ENCODE results near the gene PRDM4. TPM values are rescaled to one million over a fixed set of nuclear protein-coding genes. Genes with fewer than 3 reads are reported as not detected.
"Not testable (repeated sequence)": the region's sequence is repeated elsewhere in the genome, so short reads cannot be mapped to it uniquely, and the experiment has no call there.

PRDM4 gene
- total RNA-seq, 2 donors from 2014 or later = 32.7 to 36.0 TPM

DNA sequence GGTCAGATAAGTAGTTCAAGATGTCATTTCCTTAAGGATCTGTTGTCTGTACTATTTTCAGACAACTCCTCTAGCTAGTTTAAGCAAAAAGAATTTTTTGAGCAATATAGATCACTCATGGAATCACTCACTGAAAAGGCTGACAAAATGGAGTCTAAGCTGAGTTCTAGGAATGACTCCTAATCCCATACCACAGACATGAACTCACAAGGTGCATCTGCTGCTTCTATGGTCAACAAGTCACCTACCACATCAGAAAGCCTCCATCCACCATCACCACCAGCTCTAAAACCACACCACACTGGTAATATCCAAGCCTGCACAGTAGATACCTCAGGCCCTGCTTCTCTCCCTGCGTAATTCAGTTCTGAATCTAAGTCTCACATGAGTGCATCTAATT, 42.3 kb downstream of the PRDM4 start:
- H3K27ac ChIP-seq = no peak overlapping the region
- H3K4me1 ChIP-seq (replicated peaks) = no peaks in the 10 kb centered on the region
- no peak for DNase-seq (ENCODE audit: low spot score)
- 100% methylated on average over 1 of the region's 1 CpG for WGBS
- H3K9me3 ChIP-seq = no peaks in the 10 kb centered on the region
- H3K4me3 ChIP-seq = no peak overlapping the region
- TF ChIP-seq CTCF (IDR thresholded peaks at IDR 0.05) = no peak
- no peak for TF ChIP-seq POLR2A (IDR thresholded peaks at IDR 0.05)
- TF ChIP-seq POLR2AphosphoS5 (IDR thresholded peaks at IDR 0.05) = no peak
- intact Hi-C loops (cut with DNase I) = no loop called here
- no peaks in the 10 kb centered on the region for H3K27me3 ChIP-seq (replicated peaks; ENCODE audit: insufficient read depth)
- H3K36me3 ChIP-seq = peaks cover 0 to 4% of the 10 kb centered on the region in 2 donors

GRCh38 chr12:107715780-107716179, 45.2 kb downstream of the PRDM4 start:
- H3K36me3 ChIP-seq = peaks cover 0 to 4% of the 10 kb centered on the region in 2 donors
- DNase-seq (ENCODE audit: low spot score) = no peak
- H3K4me3 ChIP-seq = no peak overlapping the region
- no peaks in the 10 kb centered on the region for H3K27me3 ChIP-seq (replicated peaks; ENCODE audit: insufficient read depth)
- H3K27ac ChIP-seq = no peak overlapping the region
- intact Hi-C loops (cut with DNase I) = no loop called here
- H3K4me1 ChIP-seq (replicated peaks) = no peaks in the 10 kb centered on the region
- H3K9me3 ChIP-seq = no peaks in the 10 kb centered on the region
- TF ChIP-seq POLR2AphosphoS5 (IDR thresholded peaks at IDR 0.05) (no peak), POLR2A (IDR thresholded peaks at IDR 0.05) (no peak), CTCF (IDR thresholded peaks at IDR 0.05) (no peak)

GRCh38 chr12:107705522-107705921, 55.4 kb downstream of the PRDM4 start:
- H3K9me3 ChIP-seq; H3K27me3 ChIP-seq (replicated peaks; ENCODE audit: insufficient read depth); intact Hi-C loops (cut with DNase I); DNase-seq (ENCODE audit: low spot score); H3K4me1 ChIP-seq (replicated peaks); H3K4me3 ChIP-seq; H3K27ac ChIP-seq; H3K36me3 ChIP-seq: not testable (repeated sequence)
- WGBS = 97% methylated on average over 5 of the region's 5 CpGs

DNA sequence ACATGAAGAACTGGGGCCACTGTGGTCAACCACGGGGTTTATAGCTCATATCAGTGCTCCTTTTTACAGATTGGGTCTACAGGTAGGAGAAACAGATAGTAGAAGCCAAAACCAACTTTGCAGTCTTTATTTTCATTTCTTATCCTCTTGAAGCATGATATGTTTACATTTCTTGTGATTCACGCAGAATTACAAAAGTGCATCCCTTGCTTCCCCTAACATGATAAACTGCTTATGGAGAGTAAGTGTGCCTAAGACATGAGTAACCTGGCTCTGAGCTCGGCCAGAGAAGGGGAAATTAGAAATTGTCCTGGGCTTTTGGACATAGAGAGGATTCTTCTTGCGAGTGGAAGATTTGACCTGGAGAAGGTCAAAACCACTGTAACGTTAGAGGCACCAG, 56.9 kb downstream of the PRDM4 start:
- Histone ChIP-seq H3K4me3 (no peak overlapping the region), H3K4me1 (replicated peaks) (no peaks in the 10 kb centered on the region), H3K27ac (no peak overlapping the region), H3K27me3 (replicated peaks; ENCODE audit: insufficient read depth) (no peaks in the 10 kb centered on the region), H3K36me3 (peaks cover 16% of the 10 kb centered on the region in 2 donors), H3K9me3 (no peaks in the 10 kb centered on the region)
- 72% methylated on average over 5 of the region's 5 CpGs for WGBS
- DNase-seq (ENCODE audit: low spot score) = no peak
- intact Hi-C loops (cut with DNase I) = no loop called here
- no peak for TF ChIP-seq CTCF (IDR thresholded peaks at IDR 0.05)
- TF ChIP-seq POLR2A (IDR thresholded peaks at IDR 0.05) = no peak
- TF ChIP-seq POLR2AphosphoS5 (IDR thresholded peaks at IDR 0.05) = no peak

DNA sequence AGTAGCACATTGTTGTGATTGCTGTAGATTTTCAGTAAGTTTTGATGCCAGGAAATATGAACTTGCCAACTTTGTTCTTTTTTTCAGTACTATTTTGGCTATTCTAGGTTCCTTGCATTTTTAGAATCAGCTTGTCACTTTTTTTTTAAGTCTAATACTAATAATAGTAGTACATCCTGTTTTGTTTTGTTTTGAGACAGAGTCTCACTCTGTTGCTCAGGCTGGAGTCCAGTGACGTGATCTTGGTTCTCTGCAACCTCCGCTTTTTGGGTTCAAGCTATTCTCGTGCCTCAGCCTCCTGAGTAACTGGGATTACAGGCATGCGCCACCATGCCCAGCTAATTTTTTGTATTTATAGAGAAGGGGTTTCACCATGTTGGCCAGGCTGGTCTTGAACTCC, 58.8 kb downstream of the PRDM4 start:
- 91% methylated on average over 4 of the region's 4 CpGs for WGBS
- intact Hi-C loops (cut with DNase I) = no loop called here
- H3K4me3 ChIP-seq = no peak overlapping the region
- peaks cover 20 to 27% of the 10 kb centered on the region in 2 donors for H3K36me3 ChIP-seq
- H3K27ac ChIP-seq = no peak overlapping the region
- no peak for DNase-seq (ENCODE audit: low spot score)
- no peaks in the 10 kb centered on the region for H3K27me3 ChIP-seq (replicated peaks; ENCODE audit: insufficient read depth)
- no peaks in the 10 kb centered on the region for H3K4me1 ChIP-seq (replicated peaks)
- TF ChIP-seq POLR2A (IDR thresholded peaks at IDR 0.05) (no peak), POLR2AphosphoS5 (IDR thresholded peaks at IDR 0.05) (no peak), CTCF (IDR thresholded peaks at IDR 0.05) (no peak)
- H3K9me3 ChIP-seq = no peaks in the 10 kb centered on the region

GRCh38 chr12:107695772-107696171, 65.2 kb downstream of the PRDM4 start:
- intact Hi-C loops (cut with DNase I) = not testable (repeated sequence)
- H3K36me3 ChIP-seq = peaks cover 16 to 28% of the 10 kb centered on the region in 2 donors
- WGBS = 95% methylated on average over 2 of the region's 2 CpGs

More at GRCh38 chr12:107695772-107696171, 65.2 kb downstream of the PRDM4 start:
- DNase-seq (ENCODE audit: low spot score); H3K4me3 ChIP-seq; H3K27me3 ChIP-seq (replicated peaks; ENCODE audit: insufficient read depth); H3K27ac ChIP-seq; H3K9me3 ChIP-seq; H3K4me1 ChIP-seq (replicated peaks): not testable (repeated sequence)
